ENCODE data around the gene HS6ST1. TPM values are rescaled to one million over a fixed set of nuclear protein-coding genes. Genes with fewer than 3 reads are reported as not detected.

Gene HS6ST1
- polyA plus RNA-seq, 3 donors: 91.3 to 101 (median 92.9) TPM

DNA sequence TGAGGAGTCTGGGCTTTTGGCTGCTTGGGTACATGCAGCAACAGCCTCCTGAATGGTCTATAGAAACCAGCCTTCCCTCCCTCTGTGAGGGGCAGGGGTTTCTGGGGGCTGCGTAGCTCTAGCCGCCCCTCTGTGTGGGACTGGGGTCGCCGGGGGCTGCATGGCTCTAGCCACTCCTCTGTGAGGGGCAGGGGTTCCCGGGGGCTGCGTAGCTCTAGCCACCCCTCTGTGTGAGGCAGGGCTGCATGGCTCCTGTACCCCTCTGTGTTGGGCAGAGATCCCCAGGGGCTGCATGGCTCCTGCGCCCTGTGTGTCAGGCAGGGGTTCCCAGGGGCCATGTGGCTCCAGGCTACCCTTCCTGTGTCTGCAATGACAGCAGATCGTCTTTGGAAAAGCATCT lies 17.6 kb downstream of the HS6ST1 start:
- no peak for DNase-seq

DNA sequence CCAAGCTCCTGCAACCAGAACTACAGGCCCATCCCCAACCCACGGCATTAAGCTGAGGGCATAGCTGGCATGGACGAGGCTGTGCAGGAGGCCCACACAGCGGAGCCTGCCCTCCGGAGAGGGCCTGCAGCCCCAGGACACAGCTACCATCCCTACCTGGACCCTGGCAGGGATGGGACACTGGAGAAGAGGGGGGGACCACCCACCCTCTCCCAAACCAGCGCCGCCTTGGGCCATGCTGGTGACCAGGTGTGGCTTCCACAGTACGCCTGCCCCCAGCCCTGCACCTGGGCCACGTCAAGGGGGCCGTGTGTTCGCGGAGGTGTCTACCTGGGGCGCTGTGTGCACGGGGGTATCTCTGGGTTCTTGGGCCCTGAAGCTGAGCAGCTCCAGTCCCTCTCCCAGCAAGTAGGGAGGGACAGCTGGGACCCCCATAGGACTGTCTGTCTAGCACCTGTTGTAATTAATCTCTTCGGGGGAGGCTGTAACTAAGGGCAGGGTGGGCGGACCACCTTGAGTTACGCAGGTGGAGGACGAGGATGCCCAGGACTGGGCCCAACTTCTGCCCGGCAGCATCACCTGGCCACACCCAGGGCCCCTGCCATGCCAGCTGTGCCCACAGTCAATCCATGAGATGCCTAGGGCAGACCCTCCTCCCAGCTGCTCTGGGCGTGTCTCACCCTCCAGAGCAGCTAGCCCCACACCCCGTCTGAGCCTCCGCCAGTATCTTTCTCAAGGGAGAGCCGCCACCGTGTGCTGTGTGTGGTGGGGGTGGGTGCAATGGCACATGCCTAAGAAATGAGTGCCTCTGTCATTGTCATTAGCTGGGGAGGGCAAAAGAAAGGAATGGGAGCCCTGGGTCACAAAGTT lies 18.3 kb downstream of the HS6ST1 start:
- DNase-seq: no peak

DNA sequence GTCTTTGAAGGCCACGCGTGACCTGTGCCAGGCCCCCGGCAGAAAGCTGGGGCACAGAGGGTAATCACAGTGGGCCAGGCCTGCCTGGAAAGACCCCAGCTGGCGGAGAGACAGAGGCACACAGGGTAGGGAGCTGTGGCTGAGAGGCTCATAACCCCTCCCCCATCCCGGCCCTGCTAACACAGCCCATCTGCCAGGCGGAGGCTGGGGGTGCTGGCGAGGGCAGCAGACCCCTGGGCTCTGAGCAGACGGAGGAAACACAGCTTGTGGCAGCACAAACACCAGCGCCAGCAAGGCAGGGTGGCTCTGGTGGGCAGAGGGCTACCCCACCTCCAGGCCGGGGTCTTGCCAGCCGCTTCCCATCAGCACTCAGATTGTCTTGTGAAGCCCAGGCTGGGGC lies 19.0 kb downstream of the HS6ST1 start:
- no peak for DNase-seq

DNA sequence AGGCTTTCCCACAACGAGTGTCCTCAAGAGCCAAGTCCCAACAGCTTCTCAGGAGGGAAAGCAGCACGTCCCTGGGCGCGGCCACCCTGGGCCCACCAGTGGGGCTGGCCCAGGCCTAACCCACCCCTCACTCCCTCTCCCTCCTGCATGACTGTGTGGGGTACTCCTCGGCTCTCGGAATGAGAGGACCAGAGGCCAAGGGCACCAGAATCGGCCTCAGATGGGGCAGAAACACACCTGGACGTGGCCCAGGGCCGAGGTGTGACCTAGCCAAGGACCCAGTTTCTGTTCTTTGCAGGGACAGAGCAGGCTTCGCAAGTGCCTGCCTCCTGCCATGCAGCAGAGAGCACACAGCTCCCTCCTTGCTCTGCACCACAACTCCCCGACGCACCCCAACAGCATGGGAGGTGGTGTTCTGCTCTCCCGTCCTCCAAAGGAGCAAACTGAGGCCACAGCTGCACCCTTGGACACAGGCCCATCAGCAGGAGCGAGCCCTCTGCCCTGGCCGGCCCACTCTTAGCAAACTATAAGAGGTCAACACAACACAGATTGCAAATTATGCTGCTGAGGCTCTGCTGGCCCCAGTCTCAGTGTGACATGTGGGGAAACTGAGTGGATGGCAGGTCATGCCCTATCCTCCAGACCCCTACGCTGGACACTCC lies 19.7 kb downstream of the HS6ST1 start:
- DNase-seq: no peak

DNA sequence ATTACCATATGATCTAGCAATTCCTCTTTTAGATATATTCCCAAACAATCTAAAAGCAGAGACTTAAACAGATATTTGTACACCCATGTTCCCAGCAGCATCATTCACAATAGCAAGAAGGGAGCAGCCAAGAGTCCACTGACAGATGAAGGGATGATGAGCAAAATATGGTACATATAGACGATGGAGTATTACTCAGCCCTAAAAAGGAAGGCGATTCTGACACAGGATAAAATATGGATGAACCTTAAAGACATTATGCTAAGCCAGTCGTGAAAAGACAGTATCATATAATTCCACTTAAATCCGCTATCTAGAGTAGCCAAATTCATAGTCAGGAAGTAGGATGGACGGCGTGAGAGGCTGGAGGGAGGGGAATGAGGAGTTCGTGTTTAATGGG lies 20.4 kb downstream of the HS6ST1 start:
- no peak for DNase-seq

DNA sequence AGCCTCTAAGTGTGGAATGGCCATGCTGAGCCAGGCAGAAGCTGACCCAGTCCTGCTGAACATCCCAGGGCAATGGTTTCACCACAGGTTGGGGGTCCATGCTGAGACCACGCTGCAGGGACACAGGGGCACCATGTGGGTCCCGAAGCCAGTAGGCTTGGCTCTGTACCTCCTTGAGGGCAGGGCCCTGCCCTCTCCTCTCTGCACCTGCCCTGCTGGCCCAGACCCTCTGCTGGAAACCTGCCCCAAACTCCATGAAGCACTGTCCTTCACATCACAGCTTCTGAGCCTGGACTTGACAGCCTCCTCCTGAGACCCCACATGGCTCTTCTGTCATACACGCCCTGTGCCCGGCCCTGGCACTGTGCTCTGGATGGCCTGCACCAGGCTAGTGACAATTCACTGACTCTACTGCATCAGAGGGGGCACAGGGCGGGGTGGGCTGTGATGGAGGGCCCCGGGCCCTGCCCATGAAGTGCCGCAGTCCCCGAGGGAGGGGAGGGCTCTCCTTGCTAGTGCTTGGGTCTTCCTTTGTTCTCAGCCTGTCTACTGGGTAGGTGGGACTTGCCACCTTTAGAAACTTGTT lies 24.7 kb downstream of the HS6ST1 start:
- DNase-seq: no peak

DNA sequence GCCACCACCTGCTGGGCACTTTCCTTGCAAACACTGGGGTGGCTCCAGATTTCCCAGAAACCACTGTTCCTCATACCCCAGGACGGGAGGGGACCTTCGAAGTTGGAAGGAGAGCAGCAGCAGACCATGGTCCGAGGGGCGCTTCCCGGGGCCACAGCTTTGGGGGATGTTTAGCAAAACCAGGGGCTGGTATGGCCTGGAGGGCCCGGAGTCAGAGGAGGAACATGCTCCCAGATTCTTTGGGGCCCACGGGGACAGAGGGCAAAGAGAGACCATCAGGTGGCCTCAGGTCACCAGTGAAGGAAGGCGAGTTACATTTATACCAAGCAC lies 25.3 kb downstream of the HS6ST1 start:
- DNase-seq: no peak

DNA sequence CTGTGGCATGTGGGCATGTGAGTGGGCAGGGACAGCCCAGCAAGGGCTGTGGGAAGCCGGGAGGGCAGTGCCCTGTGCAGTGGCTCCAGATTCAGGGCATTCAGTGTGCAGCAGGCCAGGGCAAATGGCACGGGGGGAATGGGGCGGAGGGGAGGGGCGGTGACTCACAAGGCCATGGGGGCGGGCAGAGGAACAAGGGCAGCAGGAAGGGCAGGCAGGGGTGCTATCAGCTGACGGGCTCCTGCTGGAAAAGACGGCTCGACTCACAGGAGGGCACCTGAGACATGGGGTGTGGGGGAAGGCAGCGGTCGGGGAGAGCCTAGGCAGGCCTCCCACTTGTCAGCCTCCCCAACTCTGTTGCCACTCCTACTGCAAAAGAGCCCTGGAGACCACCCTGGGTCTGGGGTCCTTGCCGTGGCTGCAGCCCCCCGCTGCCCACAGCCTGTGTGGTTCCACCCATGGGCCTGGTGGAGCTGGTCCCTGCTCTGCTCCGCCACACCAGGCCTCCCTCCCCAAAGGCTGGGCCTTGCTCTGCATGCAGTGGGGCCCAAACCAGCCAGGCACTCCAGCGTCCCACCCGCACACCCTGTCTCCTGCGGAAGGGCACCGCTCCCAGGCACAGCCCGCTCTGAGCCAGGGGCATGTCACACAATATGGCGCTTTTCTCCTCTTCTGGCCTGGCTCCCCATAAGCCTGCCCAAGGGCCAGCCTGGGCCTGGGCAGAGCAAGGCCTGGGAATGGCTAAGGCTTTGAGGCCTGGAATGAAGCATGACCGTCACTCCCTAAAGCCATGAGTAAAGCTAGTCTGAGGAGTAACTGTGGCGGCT lies 25.9 kb downstream of the HS6ST1 start:
- no peak for DNase-seq

DNA sequence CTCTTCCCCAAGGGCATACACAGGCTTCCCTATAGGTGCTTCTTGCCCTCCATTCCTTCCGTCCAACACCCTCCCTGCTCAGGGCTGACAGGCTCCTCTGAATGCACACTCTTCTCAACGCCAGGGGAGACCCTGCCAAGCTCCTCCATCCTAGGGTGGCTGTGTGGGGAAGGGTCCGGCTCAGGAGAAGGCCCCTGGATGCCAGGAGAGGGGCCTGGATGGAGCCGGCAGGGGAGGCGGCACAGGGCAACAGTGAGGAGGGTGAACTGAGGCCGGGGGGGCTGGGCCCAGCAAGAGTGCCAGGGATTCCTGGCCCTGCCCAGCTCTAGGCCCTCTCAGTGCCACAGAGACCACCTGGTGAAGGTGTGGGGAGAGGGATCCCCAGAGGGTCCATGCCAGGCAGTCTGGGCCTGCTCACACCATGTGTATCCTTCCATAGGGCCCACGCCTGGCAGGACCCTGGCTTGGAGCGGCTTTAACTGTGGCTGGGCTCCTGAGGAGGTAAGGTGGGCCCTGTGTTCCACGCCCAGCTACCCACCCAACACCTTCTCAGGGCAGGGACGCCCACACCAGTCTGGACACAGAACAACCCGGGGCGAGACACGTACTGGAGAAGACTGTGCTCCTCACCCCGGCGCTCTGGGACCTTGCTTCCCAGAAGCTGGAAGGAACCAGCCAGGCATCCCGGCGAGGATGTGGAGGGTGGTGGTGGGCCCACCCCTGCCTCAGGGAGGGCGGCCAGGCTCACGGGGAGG lies 26.6 kb downstream of the HS6ST1 start:
- no peak for DNase-seq

DNA sequence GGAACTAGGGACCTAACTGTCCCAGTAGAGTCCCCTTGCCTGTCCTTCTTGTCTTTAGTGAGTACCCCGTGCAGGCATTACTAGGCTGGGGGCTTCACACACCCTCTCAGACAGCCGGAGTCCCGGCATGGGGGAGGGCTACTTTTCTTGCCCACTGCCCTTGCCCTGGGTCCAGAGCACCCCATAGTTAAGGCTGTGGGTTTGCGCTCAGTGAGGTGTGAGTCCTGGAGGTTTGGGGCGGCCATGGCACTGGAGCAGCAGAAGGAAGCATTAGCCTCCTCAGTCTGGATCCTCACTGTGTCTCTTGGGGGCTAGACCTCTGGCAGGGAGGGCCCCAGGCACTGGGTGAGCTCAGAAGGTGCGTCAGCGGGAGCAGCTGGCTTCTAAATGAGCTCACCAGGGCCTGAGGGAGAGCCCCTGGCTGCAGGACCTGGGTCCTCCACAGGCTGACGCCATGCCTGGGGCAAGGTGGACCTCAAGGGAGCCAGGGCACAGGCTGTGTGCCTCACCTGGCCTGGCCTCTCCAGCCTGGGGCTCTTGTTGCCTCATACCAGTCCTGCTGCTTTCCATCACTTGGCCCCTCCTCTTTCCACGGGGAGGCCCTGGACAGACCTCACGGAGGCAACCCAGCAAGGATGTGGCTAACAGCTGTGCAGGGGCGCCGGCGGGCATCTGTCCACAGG lies 27.4 kb downstream of the HS6ST1 start:
- no peak for DNase-seq

DNA sequence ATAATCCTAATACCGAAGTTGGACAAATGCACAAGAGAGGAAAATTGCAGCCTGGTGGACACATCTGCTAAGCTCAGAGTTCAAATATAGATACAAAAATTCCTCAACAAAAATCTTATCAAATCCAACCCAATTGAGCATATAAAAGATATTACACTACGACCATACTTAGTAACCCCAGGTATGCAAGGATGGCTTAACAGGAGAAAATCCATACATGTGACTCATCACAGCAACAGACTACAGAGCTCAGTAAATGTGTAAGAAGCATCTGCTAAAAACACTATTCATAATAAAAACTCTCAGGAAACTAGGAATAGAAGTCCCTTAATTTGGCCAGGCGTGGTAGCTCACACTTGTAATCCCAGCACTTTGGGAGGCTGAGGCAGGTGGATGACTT lies 28.3 kb downstream of the HS6ST1 start:
- no peak for DNase-seq

DNA sequence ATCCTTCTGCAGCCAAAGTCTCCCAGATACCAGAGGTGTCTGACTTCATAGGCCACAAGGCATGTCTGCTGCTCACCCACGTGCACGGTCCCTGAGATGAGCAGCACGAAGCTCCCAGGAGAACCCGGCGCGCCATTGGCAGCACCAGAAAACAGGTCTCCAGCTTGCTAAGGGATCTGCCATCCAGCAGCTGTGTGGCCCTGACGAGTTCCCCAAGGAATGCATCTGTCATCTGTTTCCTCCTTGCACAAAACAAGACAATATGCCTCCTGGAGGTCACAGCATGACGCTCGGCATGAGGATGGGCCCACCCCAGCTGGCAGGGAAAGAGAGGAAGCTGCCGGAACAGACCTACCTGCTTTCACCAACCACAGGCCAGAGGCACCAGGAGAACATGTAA lies 29.2 kb downstream of the HS6ST1 start:
- no peak for DNase-seq

DNA sequence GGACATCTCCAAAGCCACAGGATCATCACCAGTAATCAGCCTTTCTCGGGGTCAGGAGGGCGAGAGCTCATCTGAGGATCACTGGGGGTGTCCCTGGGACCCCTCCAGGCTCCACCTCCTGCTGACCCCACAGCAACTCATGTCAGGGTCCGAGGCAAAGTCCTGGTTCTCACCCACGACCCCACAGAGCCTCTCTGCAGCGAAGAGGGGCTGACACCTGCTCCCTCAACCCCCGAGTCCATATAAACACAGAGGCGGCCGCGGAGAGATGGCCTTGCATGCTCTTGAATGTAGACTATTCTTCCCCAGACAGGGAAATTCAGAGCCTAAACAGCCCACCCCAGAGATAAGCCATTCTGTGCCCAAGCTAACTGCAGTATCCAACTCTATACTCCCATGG lies 29.9 kb downstream of the HS6ST1 start:
- no peak for DNase-seq

DNA sequence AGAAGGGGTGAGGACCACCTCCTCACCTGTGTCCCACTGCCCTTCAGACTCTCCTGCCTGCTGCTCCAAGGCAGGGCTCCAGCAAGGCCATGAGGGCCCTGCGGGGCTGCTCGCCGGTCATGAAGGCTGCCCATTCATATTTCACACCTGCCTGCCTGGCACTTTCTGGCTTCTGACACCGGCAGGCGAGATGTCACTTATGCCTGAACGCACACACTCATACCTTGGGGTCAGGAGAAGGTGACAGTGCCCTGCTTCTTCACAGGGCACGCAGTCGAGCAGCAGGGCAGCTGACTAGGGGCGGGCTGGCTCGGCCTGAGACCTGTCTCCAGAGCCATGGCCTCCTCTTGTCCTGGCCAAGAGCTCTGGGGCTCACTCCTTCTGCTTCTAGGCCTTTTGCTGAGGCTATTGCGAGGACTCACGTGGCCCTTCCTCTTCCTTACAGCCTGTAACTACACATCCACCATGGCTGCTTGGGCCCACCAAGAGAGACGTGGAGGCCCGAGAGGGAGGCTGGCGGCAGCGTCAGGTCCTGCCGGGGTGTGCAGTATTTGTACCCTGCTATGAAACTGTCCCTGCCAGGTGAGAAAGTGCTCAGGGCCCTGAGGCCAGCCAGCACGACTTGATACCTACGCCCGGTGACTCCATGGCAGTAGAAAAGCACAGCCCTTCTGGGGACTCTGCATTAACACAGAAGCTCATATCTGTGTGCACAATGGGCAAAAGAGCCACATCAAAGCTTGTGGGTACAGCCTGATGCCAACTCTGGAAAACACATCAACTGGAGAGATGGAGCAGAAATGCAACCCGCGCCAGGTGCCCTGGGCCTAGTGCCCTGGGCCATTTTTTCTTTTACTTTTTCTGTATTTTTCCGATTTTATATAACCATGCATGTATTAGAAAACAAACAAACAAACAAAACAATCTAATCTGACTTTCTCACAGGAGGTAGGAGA lies 30.6 kb downstream of the HS6ST1 start:
- DNase-seq: no peak

DNA sequence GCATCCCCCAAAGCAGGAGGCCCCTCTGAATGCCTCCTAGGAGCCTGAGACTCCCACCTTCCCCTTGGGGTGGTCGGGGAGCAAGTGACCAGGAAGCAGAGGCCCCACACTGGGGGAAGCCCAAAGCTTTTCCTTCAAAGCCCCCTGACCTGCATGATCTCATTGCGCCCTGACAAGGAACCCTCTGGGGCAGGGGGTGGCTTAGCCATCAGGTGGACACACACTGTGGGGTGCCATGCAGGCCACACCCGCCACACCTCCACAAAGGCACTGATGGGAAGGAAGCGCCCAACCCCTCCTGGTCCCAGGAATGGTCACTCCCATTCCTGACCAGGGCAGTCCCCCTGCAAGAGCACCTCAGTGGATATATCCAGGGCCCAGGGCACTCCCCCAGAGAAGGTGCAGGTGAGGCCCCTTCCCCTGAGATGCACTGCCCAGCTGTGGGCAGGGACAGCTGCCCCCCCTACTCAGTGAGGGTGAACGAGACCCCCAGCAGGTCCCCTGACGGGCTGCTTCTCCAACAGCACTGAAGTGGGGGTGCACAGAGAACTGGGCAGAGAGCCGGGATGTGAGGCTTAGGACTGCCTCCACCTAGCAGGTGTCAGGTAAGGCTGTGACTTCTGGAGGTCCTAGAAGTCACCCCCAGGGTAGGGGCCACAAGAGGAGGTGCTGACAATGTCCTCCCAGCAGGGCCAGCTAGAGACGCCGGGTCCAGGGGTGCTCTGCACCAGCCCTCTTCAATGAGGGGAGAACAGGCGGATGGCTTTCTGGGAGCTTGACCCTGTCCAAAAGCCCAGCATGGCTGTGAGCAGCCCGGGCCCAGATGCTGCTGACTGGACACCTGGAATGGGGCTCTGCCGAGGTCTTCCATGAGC lies 31.5 kb downstream of the HS6ST1 start:
- no peak for DNase-seq

DNA sequence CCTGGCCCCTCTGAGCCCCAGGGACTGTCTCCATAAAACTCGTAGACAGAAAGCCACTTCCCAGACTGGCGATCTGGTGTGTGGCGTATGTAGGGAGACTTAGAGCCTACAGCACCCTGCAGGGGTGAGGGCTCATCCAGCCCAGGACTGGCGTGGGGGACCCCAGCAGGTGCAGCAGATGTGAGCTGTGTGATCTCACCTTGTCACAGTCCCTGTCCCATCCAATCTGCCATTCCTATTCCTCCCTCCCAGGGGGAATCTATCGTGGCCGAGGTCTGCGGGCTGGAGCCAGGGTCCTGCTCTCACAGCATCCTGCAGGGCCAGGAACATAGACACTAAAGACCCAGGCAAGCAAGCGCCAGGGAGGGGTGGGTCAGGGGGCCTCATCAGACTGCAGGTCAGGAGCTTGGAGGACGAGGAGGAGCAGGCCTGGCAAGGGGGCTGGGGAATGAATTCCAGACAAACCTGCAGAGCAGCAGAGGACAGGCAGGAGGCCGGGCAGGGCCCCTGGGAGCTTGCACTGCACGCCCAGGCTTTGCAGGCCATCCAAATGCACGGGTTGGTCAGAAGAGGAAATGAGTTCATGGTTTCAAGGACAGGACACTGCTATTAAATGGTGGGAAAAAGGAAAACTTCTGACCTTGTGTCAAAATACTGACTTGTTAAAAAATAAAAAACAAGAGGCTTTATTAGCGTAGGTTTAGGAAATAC lies 32.5 kb downstream of the HS6ST1 start:
- no peak for DNase-seq

DNA sequence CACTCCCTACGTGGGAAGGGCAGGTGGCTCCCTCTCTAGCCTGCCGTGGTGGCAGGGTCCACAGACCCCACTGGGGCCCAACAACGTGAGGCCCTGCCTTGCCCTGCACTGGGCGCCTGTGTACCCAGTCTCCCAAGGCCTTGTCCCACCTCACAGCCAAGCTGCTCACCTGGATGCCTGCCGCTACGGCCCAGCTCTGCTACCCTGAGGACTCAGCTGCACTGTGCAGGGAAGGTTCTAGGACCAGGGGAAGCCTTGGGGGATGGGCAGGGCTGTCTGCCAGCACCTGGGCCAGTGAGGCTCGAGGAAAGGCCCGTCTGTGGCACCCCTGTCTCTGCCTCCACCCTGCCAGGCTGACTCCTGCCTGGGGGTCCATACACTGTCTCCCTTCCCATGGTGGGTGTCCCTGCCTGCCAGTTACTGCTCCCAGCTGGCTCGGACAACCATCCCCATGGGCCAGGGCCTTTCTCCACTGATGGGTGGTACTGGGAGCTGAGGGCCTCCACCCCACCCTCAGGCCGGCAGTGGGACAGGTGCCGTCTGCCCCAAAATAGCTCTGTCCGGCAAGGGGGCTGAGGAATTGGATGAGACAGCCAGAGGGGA lies 33.2 kb downstream of the HS6ST1 start:
- DNase-seq: no peak

DNA sequence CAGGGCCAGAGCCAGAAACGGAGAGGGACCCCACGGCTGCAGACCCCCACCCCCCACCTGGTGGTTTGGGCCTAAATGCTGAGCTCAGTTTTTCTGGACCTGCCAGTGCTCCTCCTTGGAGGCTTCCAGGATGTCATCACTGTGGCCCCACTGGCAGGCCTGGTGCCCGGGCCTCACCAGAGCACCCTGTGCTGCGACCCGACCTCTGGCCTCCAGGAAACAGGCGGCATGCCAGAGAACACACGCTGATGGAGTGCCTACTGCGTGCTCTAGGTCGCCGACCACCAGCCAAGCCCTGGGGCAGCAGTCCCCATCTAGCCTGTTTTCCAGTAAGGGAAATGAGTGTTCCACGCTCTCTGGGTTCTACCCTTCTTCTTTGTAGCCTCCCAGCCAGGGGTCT lies 33.8 kb downstream of the HS6ST1 start:
- no peak for DNase-seq
